ENCODE data around the gene P4HTM.

The P4HTM gene

DNA sequence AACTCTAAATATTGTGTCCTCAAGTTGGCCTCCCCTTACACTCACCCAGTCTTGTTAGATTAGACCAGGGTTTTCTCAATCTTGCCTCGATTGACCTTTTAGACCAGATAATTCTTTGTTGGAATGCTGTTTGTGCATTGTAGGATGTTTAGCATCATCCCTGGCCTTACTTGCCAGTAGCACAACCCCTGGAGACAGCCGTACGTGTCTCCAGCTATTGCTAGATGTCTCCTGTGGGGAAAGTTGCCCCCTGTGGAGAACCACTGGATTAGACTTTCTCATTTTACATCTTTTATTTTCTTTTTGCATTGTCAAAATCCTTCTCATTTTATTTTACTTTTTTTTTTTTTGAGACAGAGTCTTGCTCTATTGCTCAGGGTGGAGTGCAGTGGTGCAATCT lies 19.4 kb downstream of the P4HTM start:
- DNase-seq = no peak

GRCh38 chr3:49012441-49013017 lies 22.5 kb downstream of the P4HTM start:
- DNase-seq = no peak

- DNase-seq = no peak
Observed at GRCh38 chr3:49013113-49013737, 23.2 kb downstream of the P4HTM start.

- DNase-seq = no peak
Observed at GRCh38 chr3:49013738-49014660, 24.0 kb downstream of the P4HTM start.

DNA sequence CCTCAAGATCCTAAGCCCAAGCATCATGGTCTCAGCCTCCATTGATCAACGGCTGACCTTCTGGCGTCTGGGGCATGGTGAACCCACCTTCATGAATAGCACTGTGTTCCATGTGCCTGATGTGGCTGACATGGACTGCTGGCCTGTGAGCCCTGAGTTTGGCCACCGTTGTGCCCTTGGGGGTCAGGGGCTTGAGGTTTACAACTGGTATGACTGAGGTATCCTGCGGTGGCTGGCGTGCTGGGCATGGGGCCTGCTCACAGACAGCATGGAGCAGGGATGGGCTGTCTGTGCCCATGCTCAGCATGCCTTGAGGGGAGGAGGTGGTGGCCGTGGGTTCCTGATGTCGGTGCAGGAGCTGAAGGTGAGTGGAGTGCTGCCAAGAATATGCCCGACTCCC lies 25.0 kb downstream of the P4HTM start:
- no peak for DNase-seq

DNA sequence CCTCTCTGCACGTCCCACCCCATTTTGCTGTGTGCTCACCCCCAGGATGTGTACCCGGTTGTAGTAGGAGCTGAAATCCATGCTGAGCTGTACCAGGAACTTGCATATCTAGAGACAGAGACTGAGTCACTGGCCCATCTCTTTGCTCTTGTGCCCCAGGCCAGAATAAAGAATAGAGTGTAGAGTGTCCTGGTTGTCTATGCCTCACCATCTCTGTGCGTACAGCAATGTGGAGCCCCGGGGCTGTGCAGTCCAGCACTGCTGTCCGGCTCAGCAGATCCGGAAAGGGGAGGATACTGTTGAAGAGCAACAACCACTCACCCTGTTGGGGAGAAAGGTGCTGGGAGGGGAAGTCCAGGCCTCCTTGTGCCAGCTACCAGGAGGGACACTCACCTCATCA lies 25.7 kb downstream of the P4HTM start:
- DNase-seq = no peak

- no peak for DNase-seq
Observed at GRCh38 chr3:49016414-49017228, 26.6 kb downstream of the P4HTM start.

- no peak for DNase-seq
Observed at GRCh38 chr3:49017229-49017970, 27.4 kb downstream of the P4HTM start.

- DNase-seq = no peak
Observed at GRCh38 chr3:49017971-49018706, 28.1 kb downstream of the P4HTM start, which contains the start of gene DALRD3. DALRD3 (minus strand) TSS chr3:49018580; CDS start chr3:49018564, 16 bp downstream.

DNA sequence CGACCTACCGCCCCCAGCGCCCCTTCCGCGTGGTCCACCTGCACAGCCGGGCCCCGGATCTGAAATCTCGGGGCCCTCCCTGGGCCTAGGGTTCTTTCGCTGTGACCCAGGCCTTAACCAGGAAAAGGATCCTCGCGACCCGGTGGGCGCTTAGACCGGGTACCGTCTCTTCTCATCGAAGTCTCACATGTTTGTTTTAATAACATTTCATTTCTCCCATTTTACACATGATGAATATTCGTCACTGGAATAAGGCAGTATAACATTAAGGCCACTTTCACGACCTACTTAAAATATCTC lies 28.6 kb downstream of the P4HTM start:
- no peak for DNase-seq

- DNase-seq = no peak
Observed at GRCh38 chr3:49019941-49020329, 29.9 kb downstream of the P4HTM start.

DNA sequence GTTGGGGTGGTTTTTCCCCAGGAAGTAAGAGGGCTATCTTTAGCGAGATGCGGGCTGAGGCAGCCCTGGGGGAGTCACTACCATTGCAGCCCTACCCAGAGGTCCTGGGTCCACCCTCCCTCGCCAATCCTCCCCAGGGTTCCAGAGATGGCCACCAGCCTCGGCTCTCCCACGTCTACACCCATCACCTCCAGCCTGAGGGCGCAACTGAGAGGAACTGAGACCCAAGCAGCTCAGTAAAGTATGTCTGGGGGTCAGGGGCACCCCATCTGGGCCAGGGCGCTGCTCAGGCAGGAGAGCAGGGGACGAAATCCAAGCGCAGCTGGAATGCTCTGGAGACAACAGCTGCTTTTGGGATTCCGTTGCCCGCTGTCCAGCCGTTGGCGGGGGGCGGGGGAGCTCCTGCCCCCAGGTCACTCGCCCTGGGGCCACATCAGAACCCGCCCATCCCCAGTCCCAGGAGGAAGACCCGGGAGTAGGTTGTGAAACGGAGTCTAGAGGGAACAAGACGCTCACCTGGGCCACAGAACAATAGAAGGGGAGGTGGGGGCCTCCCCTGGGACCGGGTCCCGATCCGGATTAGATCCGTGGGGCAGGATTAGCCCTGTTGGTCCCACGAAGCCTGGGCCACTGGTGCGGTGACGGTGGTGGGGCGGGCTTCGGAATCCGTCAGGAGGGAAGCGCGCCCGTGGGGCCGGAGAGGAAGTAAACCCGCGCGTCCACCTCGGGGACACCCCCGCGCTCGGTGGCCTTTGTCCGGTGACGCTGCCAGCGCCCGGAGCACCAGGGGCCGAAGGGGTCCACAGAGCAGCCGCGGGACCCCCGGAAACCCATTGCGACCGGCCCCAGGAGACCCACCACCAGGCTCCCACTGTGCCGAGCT lies 30.5 kb downstream of the P4HTM start:
- no peak for DNase-seq

DNA sequence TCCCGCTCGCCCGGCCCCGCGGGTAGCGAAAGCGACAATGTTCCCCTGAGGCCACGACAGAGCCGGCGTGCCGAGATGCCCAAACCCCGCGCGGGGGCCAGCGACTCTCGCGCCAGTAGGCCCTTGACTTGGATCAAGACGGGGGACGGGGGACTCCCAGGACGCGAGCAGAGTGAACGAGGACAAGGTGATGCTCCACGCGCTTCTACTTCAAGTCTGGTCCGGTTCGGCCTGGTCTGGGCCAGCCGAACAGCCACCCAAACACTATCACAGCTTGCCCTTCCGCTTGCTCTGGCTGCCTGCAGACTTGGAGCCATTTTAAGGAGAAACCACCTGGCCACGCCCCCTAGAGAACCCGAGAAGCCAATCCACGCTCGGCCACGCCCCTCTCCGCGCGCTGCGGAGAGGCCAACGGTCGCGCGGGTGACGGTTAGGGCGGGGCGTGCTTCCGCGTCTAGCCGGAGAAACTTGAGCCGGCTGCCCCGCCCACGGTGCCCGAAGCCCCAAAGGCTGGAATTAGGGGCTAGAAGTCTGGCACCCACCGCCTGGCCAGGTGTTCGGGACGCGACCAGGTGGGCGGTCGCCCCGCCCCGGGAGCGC lies 31.3 kb downstream of the P4HTM start:
- DNase-seq = peak; percentile 76

- peak; percentile 67 for DNase-seq
Observed at GRCh38 chr3:49021813-49022687, 32.0 kb downstream of the P4HTM start, which contains the start of gene NDUFAF3. NDUFAF3 (plus strand) TSS chr3:49022121; CDS start chr3:49022145, 24 bp downstream.

DNA sequence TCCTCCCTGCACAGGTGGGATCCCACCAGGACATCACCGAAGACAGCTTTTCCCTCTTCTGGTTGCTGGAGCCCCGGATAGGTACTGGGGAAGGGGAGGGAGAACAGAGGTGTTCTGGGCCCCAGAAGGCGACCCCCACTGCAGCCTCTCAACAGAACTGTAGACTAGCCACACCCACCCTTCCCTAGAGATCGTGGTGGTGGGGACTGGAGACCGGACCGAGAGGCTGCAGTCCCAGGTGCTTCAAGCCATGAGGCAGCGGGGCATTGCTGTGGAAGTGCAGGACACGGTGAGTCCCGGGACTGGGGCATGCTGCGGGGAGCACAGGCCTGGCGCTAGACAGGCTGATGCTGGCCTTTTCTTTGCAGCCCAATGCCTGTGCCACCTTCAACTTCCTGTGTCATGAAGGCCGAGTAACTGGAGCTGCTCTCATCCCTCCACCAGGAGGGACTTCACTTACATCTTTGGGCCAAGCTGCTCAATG lies 32.7 kb downstream of the P4HTM start:
- DNase-seq = no peak

DNA sequence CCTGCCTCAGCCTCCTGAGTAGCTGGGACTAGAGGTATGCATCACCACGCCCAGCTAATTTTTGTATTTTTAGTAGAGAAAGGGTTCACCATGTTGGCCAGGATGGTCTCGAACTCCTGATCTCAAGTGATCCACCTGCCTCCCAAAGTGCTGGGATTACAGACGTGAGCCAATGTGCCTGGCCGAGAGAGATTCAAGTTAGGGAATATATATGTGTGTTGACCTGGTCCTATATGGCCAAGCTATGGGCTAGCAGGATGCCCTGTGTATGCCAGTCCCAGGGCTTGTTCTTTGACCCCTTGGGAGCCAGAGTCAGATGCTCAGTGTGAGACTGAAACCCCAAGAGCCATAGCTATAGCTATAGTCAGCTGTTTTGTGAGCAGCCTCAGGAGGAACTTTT lies 33.7 kb downstream of the P4HTM start:
- DNase-seq = no peak

- no peak for DNase-seq
Observed at GRCh38 chr3:49024449-49024848, 34.4 kb downstream of the P4HTM start.

- no peak for DNase-seq
Observed at GRCh38 chr3:49025005-49025792, 35.2 kb downstream of the P4HTM start.

Measured in NCI-H524 treated with DMSO at 0.1 percent for 48 hours (cell line).